CD8-positive, alpha-beta memory T cell (primary cell): ENCODE results near the gene MARK3. TPM values are rescaled to one million over a fixed set of nuclear protein-coding genes. Genes with fewer than 3 reads are reported as not detected.

Source experiments
- CTCF ChIA-PET: fragments of 350-600 bp; sonication (Branson Sonifier 250); formaldehyde crosslinking; loops from one replicate; lab custom pipeline; 2021; ENCODE audit warnings: antibody characterized with exemption; lab: Charles Lee
- POLR2A ChIA-PET: fragments of 350-600 bp; sonication (Branson Sonifier 250); formaldehyde crosslinking; loops from one replicate; lab custom pipeline; 2021; ENCODE audit warnings: antibody characterized with exemption; lab: Charles Lee
- DNase-seq, 5 donors: peaks; one replicate each; pipeline versions ENCODE4 v3.0.0 to v3.0.0-alpha.2; 2020 to 2022; ENCODE audit warnings: mixed read lengths in 1 of 5
- H3K27ac ChIP-seq: one replicate; pipeline ENCODE4 v1.7.0; 2013; ENCODE audit warnings: low read depth, mild to moderate bottlenecking, low read length, moderate library complexity
- H3K27me3 ChIP-seq: 2 replicates; pipeline ENCODE4 v1.7.0; 2013; ENCODE audit warnings: low read length, mild to moderate bottlenecking; ENCODE audit not compliant: insufficient read depth, poor library complexity, severe bottlenecking
- H3K36me3 ChIP-seq: 2 replicates; pipeline ENCODE4 v1.7.0; 2013; ENCODE audit warnings: mild to moderate bottlenecking, low read length, moderate library complexity; ENCODE audit not compliant: insufficient read depth
- H3K4me1 ChIP-seq: 2 replicates; pipeline ENCODE4 v1.7.0; 2013; ENCODE audit warnings: mild to moderate bottlenecking, low read length, moderate library complexity; ENCODE audit not compliant: insufficient read depth
- H3K4me3 ChIP-seq: 2 replicates; pipeline ENCODE4 v1.7.0; 2013; ENCODE audit warnings: mild to moderate bottlenecking, low read length
- H3K9me3 ChIP-seq: 2 replicates; pipeline ENCODE4 v1.7.0; 2013; ENCODE audit warnings: mild to moderate bottlenecking, low read length
- H3K27ac Mint-ChIP-seq, 8 donors: one replicate each; pipeline ENCODE4 v1.8.0; 2020 to 2021; ENCODE audit warnings: mixed read lengths in 8 of 8, mild to moderate bottlenecking in 6 of 8, inconsistent platforms in 3 of 8, moderate library complexity in 3 of 8
- H3K27me3 Mint-ChIP-seq, 2 donors: one replicate each; pipeline ENCODE4 v1.8.0; 2020 to 2021; ENCODE audit warnings: mixed read lengths in 2 of 2, mild to moderate bottlenecking in 1 of 2, moderate library complexity in 1 of 2
- H3K36me3 Mint-ChIP-seq, 3 donors: one replicate each; pipeline ENCODE4 v1.8.0; 2020 to 2021; ENCODE audit warnings: mixed read lengths in 3 of 3, inconsistent platforms in 1 of 3, mild to moderate bottlenecking in 1 of 3
- H3K4me1 Mint-ChIP-seq, 3 donors: one replicate each; pipeline ENCODE4 v1.8.0; 2020 to 2021; ENCODE audit warnings: mixed read lengths in 3 of 3, inconsistent platforms in 1 of 3, mild to moderate bottlenecking in 1 of 3
- H3K4me3 Mint-ChIP-seq, 7 donors: one replicate each; pipeline ENCODE4 v1.8.0; 2020 to 2021; ENCODE audit warnings: mixed read lengths in 7 of 7, mild to moderate bottlenecking in 6 of 7, moderate library complexity in 4 of 7, inconsistent platforms in 2 of 7
- H3K9me3 Mint-ChIP-seq, 5 donors: one replicate each; pipeline ENCODE4 v1.8.0; 2020 to 2022; ENCODE audit warnings: mixed read lengths in 5 of 5, mild to moderate bottlenecking in 3 of 5, moderate library complexity in 2 of 5, inconsistent platforms in 1 of 5
- polyA plus RNA-seq: library from polyadenylated mRNA; unstranded; fragments of 300-500 nt; fragmentation: Illumina TruSeq; gene quantifications from one replicate; pipeline ENCODE4 v1.2.3, GENCODE V29; 2021
- total RNA-seq, 2 experiments: library from RNA; stranded (reverse); gene quantifications; one replicate each; pipeline ENCODE4 v1.2.3, GENCODE V29; 2021

MARK3 gene
- total and polyA plus RNA-seq, 3 experiments from 2014 or later, result 45.7 to 92.7 (median 91.9) TPM

GRCh38 chr14:103500148-103500990 lies 115.2 kb downstream of the MARK3 start:
- Histone ChIP-seq H3K9me3 (no peaks in the 10 kb centered on the region), H3K4me1 (peaks cover 4% of the 10 kb centered on the region), H3K27me3 (no peaks in the 10 kb centered on the region), H3K4me3 (no peak overlapping the region), H3K36me3 (peaks cover 52% of the 10 kb centered on the region), H3K27ac (no peak overlapping the region)
- H3K36me3 Mint-ChIP-seq, result peaks cover 0 to 72% (median 16%) of the 10 kb centered on the region in 3 donors
- no peaks in the 10 kb centered on the region for H3K27me3 Mint-ChIP-seq
- POLR2A ChIA-PET, result interaction anchor here (0.9 kb wide), 1 partner anchor 30 kb away, joined by 3 read pairs; no protein-coding TSS in a partner anchor
- peak; percentile 64 to 80 (median 73) for DNase-seq
- no peak overlapping the region for H3K4me3 Mint-ChIP-seq
- H3K9me3 Mint-ChIP-seq, result no peaks in the 10 kb centered on the region
- peak overlapping the region in 3 of 8 donors; percentile 30 to 88 (median 83) for H3K27ac Mint-ChIP-seq
- CTCF ChIA-PET, result interaction anchor here (1.0 to 5.9 kb wide), 6 partner anchors 10 to 47 kb away, joined by 3 to 20 read pairs (median 4); no protein-coding TSS in a partner anchor
- H3K4me1 Mint-ChIP-seq, result peaks cover 8 to 13% (median 9%) of the 10 kb centered on the region in 3 donors

GRCh38 chr14:103501041-103501870 lies 116.0 kb downstream of the MARK3 start:
- DNase-seq, result no peak
- peaks cover 0 to 69% (median 17%) of the 10 kb centered on the region in 3 donors for H3K36me3 Mint-ChIP-seq
- H3K27me3 ChIP-seq, result no peaks in the 10 kb centered on the region
- POLR2A ChIA-PET, result interaction anchor here (0.9 kb wide), 1 partner anchor 29 kb away, joined by 3 read pairs; no protein-coding TSS in a partner anchor
- no peak overlapping the region for H3K4me3 Mint-ChIP-seq
- H3K27me3 Mint-ChIP-seq, result no peaks in the 10 kb centered on the region
- H3K36me3 ChIP-seq, result peaks cover 47% of the 10 kb centered on the region
- H3K9me3 ChIP-seq, result no peaks in the 10 kb centered on the region
- H3K27ac ChIP-seq, result no peak overlapping the region
- H3K4me1 Mint-ChIP-seq, result peaks cover 8 to 14% (median 9%) of the 10 kb centered on the region in 3 donors
- H3K27ac Mint-ChIP-seq, result peak overlapping the region in 2 of 8 donors; percentile 28 to 82
- no peaks in the 10 kb centered on the region for H3K9me3 Mint-ChIP-seq
- no peak overlapping the region for H3K4me3 ChIP-seq
- H3K4me1 ChIP-seq, result peaks cover 4% of the 10 kb centered on the region
- CTCF ChIA-PET, result interaction anchor here (5.9 kb wide), 1 partner anchor 17 kb away, joined by 20 read pairs; no protein-coding TSS in a partner anchor

- H3K9me3 ChIP-seq, result no peaks in the 10 kb centered on the region
- H3K4me1 ChIP-seq, result peaks cover 4% of the 10 kb centered on the region
- DNase-seq, result no peak
- no peaks in the 10 kb centered on the region for H3K27me3 ChIP-seq
- H3K27ac Mint-ChIP-seq, result peak overlapping the region in 2 of 8 donors; percentile 7 to 8
- CTCF ChIA-PET, result interaction anchor here (1.0 to 5.9 kb wide), 2 partner anchors 16 to 45 kb away, joined by 3 to 20 read pairs; no protein-coding TSS in a partner anchor
- H3K9me3 Mint-ChIP-seq, result no peaks in the 10 kb centered on the region
- H3K36me3 ChIP-seq, result peaks cover 46% of the 10 kb centered on the region
- H3K4me1 Mint-ChIP-seq, result peaks cover 8 to 14% (median 9%) of the 10 kb centered on the region in 3 donors
- H3K4me3 Mint-ChIP-seq, result peak overlapping the region in 1 of 7 donors; percentile 9
- H3K36me3 Mint-ChIP-seq, result peaks cover 0 to 72% (median 17%) of the 10 kb centered on the region in 3 donors
- no peak overlapping the region for H3K27ac ChIP-seq
- POLR2A ChIA-PET, result no interaction called here
- H3K4me3 ChIP-seq, result no peak overlapping the region
- no peaks in the 10 kb centered on the region for H3K27me3 Mint-ChIP-seq
These were observed 116.9 kb downstream of the MARK3 start for GRCh38 chr14:103501921-103502669.

- Mint-ChIP-seq H3K9me3 (no peaks in the 10 kb centered on the region), H3K36me3 (peaks cover 0 to 74% (median 17%) of the 10 kb centered on the region in 3 donors), H3K27me3 (no peaks in the 10 kb centered on the region), H3K4me1 (peaks cover 8 to 14% (median 9%) of the 10 kb centered on the region in 3 donors), H3K27ac (no peak overlapping the region), H3K4me3 (no peak overlapping the region)
- POLR2A ChIA-PET, result no interaction called here
- CTCF ChIA-PET, result interaction anchor here (1.0 to 5.9 kb wide), 2 partner anchors 15 to 44 kb away, joined by 3 to 20 read pairs; no protein-coding TSS in a partner anchor
- H3K27ac ChIP-seq, result no peak overlapping the region
- no peaks in the 10 kb centered on the region for H3K9me3 ChIP-seq
- H3K36me3 ChIP-seq, result peaks cover 41% of the 10 kb centered on the region
- no peak for DNase-seq
- no peaks in the 10 kb centered on the region for H3K27me3 ChIP-seq
- H3K4me1 ChIP-seq, result peaks cover 4% of the 10 kb centered on the region
- no peak overlapping the region for H3K4me3 ChIP-seq
These were observed 117.7 kb downstream of the MARK3 start for GRCh38 chr14:103502877-103503276.

GRCh38 chr14:103503296-103503695 lies 118.1 kb downstream of the MARK3 start:
- ChIA-PET POLR2A (no interaction called here), CTCF (interaction anchor here (1.0 to 5.9 kb wide), 2 partner anchors 15 to 44 kb away, joined by 3 to 20 read pairs; no protein-coding TSS in a partner anchor)
- H3K4me3 ChIP-seq, result no peak overlapping the region
- Mint-ChIP-seq H3K27ac (no peak overlapping the region), H3K4me1 (peaks cover 8 to 14% (median 9%) of the 10 kb centered on the region in 3 donors), H3K36me3 (peaks cover 0 to 75% (median 17%) of the 10 kb centered on the region in 3 donors), H3K27me3 (no peaks in the 10 kb centered on the region), H3K4me3 (no peak overlapping the region), H3K9me3 (no peaks in the 10 kb centered on the region)
- no peak overlapping the region for H3K27ac ChIP-seq
- no peaks in the 10 kb centered on the region for H3K9me3 ChIP-seq
- H3K36me3 ChIP-seq, result peaks cover 41% of the 10 kb centered on the region
- H3K27me3 ChIP-seq, result no peaks in the 10 kb centered on the region
- peaks cover 4% of the 10 kb centered on the region for H3K4me1 ChIP-seq
- DNase-seq, result no peak

GRCh38 chr14:103504991-103505565 lies 119.9 kb downstream of the MARK3 start:
- Mint-ChIP-seq H3K27ac (peak overlapping the region in 3 of 8 donors; percentile 34 to 65 (median 60)), H3K9me3 (no peaks in the 10 kb centered on the region), H3K27me3 (no peaks in the 10 kb centered on the region), H3K36me3 (peaks cover 0 to 76% (median 17%) of the 10 kb centered on the region in 3 donors), H3K4me1 (peaks cover 3 to 7% (median 3%) of the 10 kb centered on the region in 3 donors), H3K4me3 (no peak overlapping the region)
- H3K36me3 ChIP-seq, result peaks cover 38% of the 10 kb centered on the region
- H3K4me1 ChIP-seq, result peaks cover 4% of the 10 kb centered on the region
- ChIA-PET CTCF (interaction anchor here (5.9 kb wide), 1 partner anchor 13 kb away, joined by 20 read pairs; no protein-coding TSS in a partner anchor), POLR2A (no interaction called here)
- no peak for DNase-seq
- H3K27ac ChIP-seq, result no peak overlapping the region
- no peaks in the 10 kb centered on the region for H3K27me3 ChIP-seq
- no peaks in the 10 kb centered on the region for H3K9me3 ChIP-seq
- H3K4me3 ChIP-seq, result no peak overlapping the region

GRCh38 chr14:103507751-103508150 lies 122.5 kb downstream of the MARK3 start:
- no peaks in the 10 kb centered on the region for H3K27me3 Mint-ChIP-seq
- H3K9me3 ChIP-seq, result no peaks in the 10 kb centered on the region
- H3K4me1 Mint-ChIP-seq, result peaks cover 0 to 3% (median 0%) of the 10 kb centered on the region in 3 donors
- no peak overlapping the region for H3K4me3 Mint-ChIP-seq
- H3K27ac ChIP-seq, result no peak overlapping the region
- no peak overlapping the region for H3K27ac Mint-ChIP-seq
- no peaks in the 10 kb centered on the region for H3K4me1 ChIP-seq
- ChIA-PET POLR2A (no interaction called here), CTCF (interaction anchor here (2.0 kb wide), 1 partner anchor 11 kb away, joined by 10 read pairs; no protein-coding TSS in a partner anchor)
- no peak overlapping the region for H3K4me3 ChIP-seq
- peaks cover 0 to 71% (median 9%) of the 10 kb centered on the region in 3 donors for H3K36me3 Mint-ChIP-seq
- peaks cover 18% of the 10 kb centered on the region for H3K36me3 ChIP-seq
- no peaks in the 10 kb centered on the region for H3K9me3 Mint-ChIP-seq
- no peaks in the 10 kb centered on the region for H3K27me3 ChIP-seq
- DNase-seq, result no peak
